Measurements from ENCODE around the gene WLS. TPM values are rescaled to one million over a fixed set of nuclear protein-coding genes. Genes with fewer than 3 reads are reported as not detected.

WLS gene
- total RNA-seq, 1 experiment from 2014 or later: 19.8 TPM

- H2AFZ ChIP-seq: no peak overlapping the region
- no TSS peak for BruUV-seq (replicated peaks)
- H3K4me3 ChIP-seq: no peak overlapping the region
- no peak for TF ChIP-seq EZH2 (IDR thresholded peaks at IDR 0.05; ENCODE audit: low read depth)
- TF ChIP-seq, protein P1, sequence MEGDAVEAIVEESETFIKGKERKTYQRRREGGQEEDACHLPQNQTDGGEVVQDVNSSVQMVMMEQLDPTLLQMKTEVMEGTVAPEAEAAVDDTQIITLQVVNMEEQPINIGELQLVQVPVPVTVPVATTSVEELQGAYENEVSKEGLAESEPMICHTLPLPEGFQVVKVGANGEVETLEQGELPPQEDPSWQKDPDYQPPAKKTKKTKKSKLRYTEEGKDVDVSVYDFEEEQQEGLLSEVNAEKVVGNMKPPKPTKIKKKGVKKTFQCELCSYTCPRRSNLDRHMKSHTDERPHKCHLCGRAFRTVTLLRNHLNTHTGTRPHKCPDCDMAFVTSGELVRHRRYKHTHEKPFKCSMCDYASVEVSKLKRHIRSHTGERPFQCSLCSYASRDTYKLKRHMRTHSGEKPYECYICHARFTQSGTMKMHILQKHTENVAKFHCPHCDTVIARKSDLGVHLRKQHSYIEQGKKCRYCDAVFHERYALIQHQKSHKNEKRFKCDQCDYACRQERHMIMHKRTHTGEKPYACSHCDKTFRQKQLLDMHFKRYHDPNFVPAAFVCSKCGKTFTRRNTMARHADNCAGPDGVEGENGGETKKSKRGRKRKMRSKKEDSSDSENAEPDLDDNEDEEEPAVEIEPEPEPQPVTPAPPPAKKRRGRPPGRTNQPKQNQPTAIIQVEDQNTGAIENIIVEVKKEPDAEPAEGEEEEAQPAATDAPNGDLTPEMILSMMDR (conservative IDR thresholded peaks at IDR 0.05): no peak
- H3K79me2 ChIP-seq (ENCODE audit: low read depth): no peaks in the 10 kb centered on the region
- H3K4me1 ChIP-seq (replicated peaks; ENCODE audit: insufficient read depth): peaks cover 10% of the 10 kb centered on the region; the same call in 1 of the 2 replicates
- no peaks in the 10 kb centered on the region for H3K9me3 ChIP-seq (ENCODE audit: insufficient read depth, low read depth)
- H4K20me1 ChIP-seq (ENCODE audit: insufficient read depth): no peaks in the 10 kb centered on the region
- 0 out of 2 replicates have a peak, but pooled peaks cover 3% of the 10 kb centered on the region for H3F3A ChIP-seq (ENCODE audit: insufficient read depth, low read depth)
- H3K27ac ChIP-seq: no peak overlapping the region
- H3K36me3 ChIP-seq (ENCODE audit: low read depth): no peaks in the 10 kb centered on the region
- no peaks in the 10 kb centered on the region for H3K9me2 ChIP-seq (ENCODE audit: insufficient read depth)
- H3K27me3 ChIP-seq (ENCODE audit: insufficient read depth, low read depth): no peaks in the 10 kb centered on the region
- H3K4me2 ChIP-seq: no peak overlapping the region
- intact Hi-C loops (cut with micrococcal nuclease; ENCODE audit: unreplicated experiment): no loop called here
- POLR2A ChIA-PET (ENCODE audit: unreplicated experiment): no interaction called here
- CTCF ChIA-PET: interaction anchor here (0.5 kb wide), 1 partner anchor 46 kb away, joined by 10 read pairs; no protein-coding TSS in a partner anchor
- DNase-seq: peak; percentile 35 to 78
Observed at GRCh38 chr1:68185743-68186142, 46.6 kb downstream of the WLS start.

DNA sequence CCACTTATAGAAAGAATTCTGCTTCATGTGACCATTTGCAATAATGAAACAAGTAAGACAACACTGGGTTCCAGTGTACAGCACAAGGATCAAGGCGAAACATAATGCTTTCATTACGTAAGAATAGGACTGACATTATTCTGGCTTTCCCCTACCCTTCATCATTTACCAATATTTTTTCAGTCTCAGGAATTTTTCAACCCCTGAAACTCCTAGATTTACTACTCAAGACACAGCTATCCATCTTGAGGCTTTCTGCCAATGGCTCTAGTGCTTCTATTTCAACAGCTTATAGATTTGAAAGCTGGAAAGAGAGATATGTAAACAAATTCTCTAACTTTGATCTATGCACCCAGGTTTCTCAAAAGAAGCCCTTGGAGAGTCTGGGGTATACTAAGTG, 48.4 kb downstream of the WLS start:
- no peak for DNase-seq
- Histone ChIP-seq H3K4me3 (no peak overlapping the region), H3K9me3 (ENCODE audit: insufficient read depth, low read depth) (no peaks in the 10 kb centered on the region), H2AFZ (no peak overlapping the region), H4K20me1 (ENCODE audit: insufficient read depth) (no peaks in the 10 kb centered on the region), H3K4me1 (replicated peaks; ENCODE audit: insufficient read depth) (peaks cover 13% of the 10 kb centered on the region), H3K36me3 (ENCODE audit: low read depth) (no peaks in the 10 kb centered on the region), H3K79me2 (ENCODE audit: low read depth) (no peaks in the 10 kb centered on the region), H3F3A (ENCODE audit: insufficient read depth, low read depth) (0 out of 2 replicates have a peak, but pooled peaks cover 3% of the 10 kb centered on the region), H3K9me2 (ENCODE audit: insufficient read depth) (no peaks in the 10 kb centered on the region), H3K27ac (no peak overlapping the region), H3K27me3 (ENCODE audit: insufficient read depth, low read depth) (no peaks in the 10 kb centered on the region), H3K4me2 (no peak overlapping the region)
- POLR2A ChIA-PET (ENCODE audit: unreplicated experiment): no interaction called here
- CTCF ChIA-PET: no interaction called here
- no TSS peak for BruUV-seq (replicated peaks)
- intact Hi-C loops (cut with micrococcal nuclease; ENCODE audit: unreplicated experiment): no loop called here
- TF ChIP-seq, protein P1 (conservative IDR thresholded peaks at IDR 0.05): no peak
- TF ChIP-seq EZH2 (IDR thresholded peaks at IDR 0.05; ENCODE audit: low read depth): no peak

DNA sequence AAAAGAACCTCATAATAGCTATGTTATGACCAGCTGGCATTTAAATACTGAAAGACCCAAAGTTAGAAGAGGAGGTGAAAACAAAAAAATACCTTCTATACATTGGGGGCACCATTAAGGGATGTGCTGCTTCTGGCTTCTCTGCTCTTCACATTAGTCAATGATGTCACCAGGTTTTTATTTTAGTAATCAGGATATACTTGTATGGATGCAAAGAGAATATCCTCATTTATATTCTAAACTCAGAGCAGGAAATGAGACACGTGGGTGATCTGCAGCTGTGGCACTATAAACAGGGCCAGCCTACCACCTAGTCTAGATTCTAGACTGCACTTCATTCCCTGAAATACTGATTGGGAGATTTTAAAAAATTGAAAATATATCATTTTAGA, 51.2 kb downstream of the WLS start:
- H3K9me3 ChIP-seq (ENCODE audit: insufficient read depth, low read depth): no peaks in the 10 kb centered on the region
- ChIA-PET CTCF (no interaction called here), POLR2A (ENCODE audit: unreplicated experiment) (no interaction called here)
- H3K36me3 ChIP-seq (ENCODE audit: low read depth): no peaks in the 10 kb centered on the region
- no peaks in the 10 kb centered on the region for H3K9me2 ChIP-seq (ENCODE audit: insufficient read depth)
- TF ChIP-seq EZH2 (IDR thresholded peaks at IDR 0.05; ENCODE audit: low read depth): no peak
- TF ChIP-seq, protein P1 (conservative IDR thresholded peaks at IDR 0.05): no peak
- no peak for DNase-seq
- H3K27me3 ChIP-seq (ENCODE audit: insufficient read depth, low read depth): no peaks in the 10 kb centered on the region
- H3F3A ChIP-seq (ENCODE audit: insufficient read depth, low read depth): no peaks in the 10 kb centered on the region; the same call in 1 of the 2 replicates
- no peaks in the 10 kb centered on the region for H4K20me1 ChIP-seq (ENCODE audit: insufficient read depth)
- H3K4me3 ChIP-seq: no peak overlapping the region
- BruUV-seq (replicated peaks): no TSS peak
- no peaks in the 10 kb centered on the region for H3K79me2 ChIP-seq (ENCODE audit: low read depth)
- no peak overlapping the region for H2AFZ ChIP-seq
- intact Hi-C loops (cut with micrococcal nuclease; ENCODE audit: unreplicated experiment): no loop called here
- peaks cover 25% of the 10 kb centered on the region for H3K4me1 ChIP-seq (replicated peaks; ENCODE audit: insufficient read depth)
- no peak overlapping the region for H3K27ac ChIP-seq
- no peak overlapping the region for H3K4me2 ChIP-seq
